Calu3 (cell line): ENCODE results near the gene BICD2. TPM values are rescaled to one million over a fixed set of nuclear protein-coding genes. Genes with fewer than 3 reads are reported as not detected.

Experiments used
- BruUV-seq: library from RNA; stranded (reverse); fragments of 400-500 nt; replicated peaks from 2 replicates; lab custom pipeline; 2021; lab: Mats Ljungman, UMichigan
- CTCF ChIA-PET: fragments of 300-600 bp; sonication (Branson Sonifier 250); formaldehyde crosslinking; loops from one replicate; lab custom pipeline; 2022; ENCODE audit warnings: antibody characterized with exemption; lab: Charles Lee
- DNase-seq: peaks from one replicate; pipeline ENCODE4 v3.0.0; 2022
- H3K27ac Mint-ChIP-seq: one replicate; pipeline ENCODE4 v1.8.0; 2022; ENCODE audit warnings: mixed read lengths; ENCODE audit not compliant: unreplicated experiment
- H3K27me3 Mint-ChIP-seq: one replicate; pipeline ENCODE4 v1.8.0; 2022; ENCODE audit warnings: mixed read lengths; ENCODE audit not compliant: unreplicated experiment
- H3K36me3 Mint-ChIP-seq: one replicate; pipeline ENCODE4 v1.8.0; 2022; ENCODE audit warnings: mild to moderate bottlenecking, moderate library complexity, mixed read lengths; ENCODE audit not compliant: insufficient read depth, unreplicated experiment
- H3K4me1 Mint-ChIP-seq: one replicate; pipeline ENCODE4 v1.8.0; 2022; ENCODE audit warnings: mild to moderate bottlenecking, low read depth, mixed read lengths; ENCODE audit not compliant: unreplicated experiment
- H3K4me3 Mint-ChIP-seq: one replicate; pipeline ENCODE4 v1.8.0; 2022; ENCODE audit warnings: mild to moderate bottlenecking, low read depth, moderate library complexity, mixed read lengths; ENCODE audit not compliant: unreplicated experiment
- H3K9me3 Mint-ChIP-seq: one replicate; pipeline ENCODE4 v1.8.0; 2022; ENCODE audit warnings: low read depth, mixed read lengths; ENCODE audit not compliant: unreplicated experiment
- intact Hi-C: fragments of 100-400 bp; cut with micrococcal nuclease; formaldehyde crosslinking; loops from one replicate; pipeline ENCODE4 v1.10.0; 2022; ENCODE audit not compliant: unreplicated experiment
- total RNA-seq: library from RNA; stranded (reverse); gene quantifications from 2 replicates; pipeline ENCODE4 v1.2.3, GENCODE V29; 2022
- TF ChIP-seq, protein P1 (sequence below): fragments of 200-600 bp; IDR thresholded peaks from one replicate; pipeline ENCODE4 v1.8.0; 2022; ENCODE audit warnings: antibody characterized with exemption; ENCODE audit not compliant: unreplicated experiment

BICD2 gene
- total RNA-seq, 1 experiment from 2014 or later, result 21.9 TPM

DNA sequence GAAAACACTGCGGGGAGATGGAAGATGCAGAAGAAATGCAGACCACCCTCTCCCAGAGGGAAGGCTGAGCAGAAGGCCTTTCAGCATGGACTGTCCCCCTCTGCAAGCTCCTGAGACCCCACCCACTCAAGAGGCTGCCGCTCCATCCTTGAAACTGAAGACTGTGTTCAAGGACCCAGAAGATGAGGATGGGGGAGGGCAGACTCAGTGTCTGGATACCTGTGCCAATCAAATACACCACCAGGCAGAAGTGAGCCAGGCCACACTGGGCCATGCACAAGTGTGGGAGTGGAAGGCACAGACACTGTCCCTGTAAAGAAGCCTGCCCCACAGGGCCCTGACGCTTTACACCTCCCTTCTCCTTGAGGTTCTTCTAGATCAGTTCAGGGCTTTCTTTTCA is 54.7 kb downstream of the BICD2 start:
- H3K27me3 Mint-ChIP-seq, result no peaks in the 10 kb centered on the region
- intact Hi-C loops, result no loop called here
- CTCF ChIA-PET, result no interaction called here
- H3K27ac Mint-ChIP-seq, result no peak overlapping the region
- DNase-seq, result no peak
- TF ChIP-seq, protein P1, sequence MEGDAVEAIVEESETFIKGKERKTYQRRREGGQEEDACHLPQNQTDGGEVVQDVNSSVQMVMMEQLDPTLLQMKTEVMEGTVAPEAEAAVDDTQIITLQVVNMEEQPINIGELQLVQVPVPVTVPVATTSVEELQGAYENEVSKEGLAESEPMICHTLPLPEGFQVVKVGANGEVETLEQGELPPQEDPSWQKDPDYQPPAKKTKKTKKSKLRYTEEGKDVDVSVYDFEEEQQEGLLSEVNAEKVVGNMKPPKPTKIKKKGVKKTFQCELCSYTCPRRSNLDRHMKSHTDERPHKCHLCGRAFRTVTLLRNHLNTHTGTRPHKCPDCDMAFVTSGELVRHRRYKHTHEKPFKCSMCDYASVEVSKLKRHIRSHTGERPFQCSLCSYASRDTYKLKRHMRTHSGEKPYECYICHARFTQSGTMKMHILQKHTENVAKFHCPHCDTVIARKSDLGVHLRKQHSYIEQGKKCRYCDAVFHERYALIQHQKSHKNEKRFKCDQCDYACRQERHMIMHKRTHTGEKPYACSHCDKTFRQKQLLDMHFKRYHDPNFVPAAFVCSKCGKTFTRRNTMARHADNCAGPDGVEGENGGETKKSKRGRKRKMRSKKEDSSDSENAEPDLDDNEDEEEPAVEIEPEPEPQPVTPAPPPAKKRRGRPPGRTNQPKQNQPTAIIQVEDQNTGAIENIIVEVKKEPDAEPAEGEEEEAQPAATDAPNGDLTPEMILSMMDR, result no peak
- H3K4me1 Mint-ChIP-seq, result peaks cover 19% of the 10 kb centered on the region
- peaks cover 14% of the 10 kb centered on the region for H3K36me3 Mint-ChIP-seq
- BruUV-seq, result no TSS peak
- H3K4me3 Mint-ChIP-seq, result no peak overlapping the region
- no peaks in the 10 kb centered on the region for H3K9me3 Mint-ChIP-seq

GRCh38 chr9:92709240-92709639 is 55.4 kb downstream of the BICD2 start:
- DNase-seq, result no peak
- H3K27me3 Mint-ChIP-seq, result no peaks in the 10 kb centered on the region
- peaks cover 14% of the 10 kb centered on the region for H3K36me3 Mint-ChIP-seq
- H3K4me1 Mint-ChIP-seq, result peaks cover 19% of the 10 kb centered on the region
- CTCF ChIA-PET, result no interaction called here
- intact Hi-C loops, result no loop called here
- H3K9me3 Mint-ChIP-seq, result no peaks in the 10 kb centered on the region
- TF ChIP-seq, protein P1, result no peak
- no TSS peak for BruUV-seq
- H3K27ac Mint-ChIP-seq, result no peak overlapping the region
- H3K4me3 Mint-ChIP-seq, result no peak overlapping the region

DNA sequence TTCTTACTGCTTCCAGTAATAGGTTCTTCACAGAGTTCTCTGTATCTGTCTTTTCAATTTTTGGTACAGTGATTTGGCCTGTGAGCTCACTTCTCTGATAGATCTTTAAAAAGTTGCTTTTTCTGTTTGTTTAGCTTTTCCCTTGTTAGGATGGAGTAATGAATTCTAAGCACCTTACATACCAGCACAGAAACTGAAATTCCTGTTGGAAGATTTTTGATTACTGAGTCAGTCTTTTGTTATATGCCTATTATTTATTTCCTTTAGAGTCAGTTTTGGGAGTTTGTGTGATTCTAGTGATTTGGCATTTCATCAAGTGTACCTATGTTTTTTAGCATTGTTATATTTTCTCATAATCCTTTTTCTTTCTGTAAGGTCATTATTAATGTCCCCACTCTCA is 57.1 kb downstream of the BICD2 start:
- CTCF ChIA-PET, result no interaction called here
- DNase-seq, result no peak

GRCh38 chr9:92706218-92706940 is 58.3 kb downstream of the BICD2 start:
- Mint-ChIP-seq H3K27ac (peak overlapping the region; percentile 95), H3K27me3 (no peaks in the 10 kb centered on the region), H3K36me3 (peaks cover 6% of the 10 kb centered on the region), H3K9me3 (no peaks in the 10 kb centered on the region), H3K4me1 (peaks cover 19% of the 10 kb centered on the region), H3K4me3 (no peak overlapping the region)
- TF ChIP-seq, protein P1, result peak; percentile 31
- no TSS peak for BruUV-seq
- CTCF ChIA-PET, result no interaction called here
- peak; percentile 27 for DNase-seq
- intact Hi-C loops, result no loop called here

More for the DNA sequence above, 57.1 kb downstream of the BICD2 start:
- H3K36me3 Mint-ChIP-seq, result peaks cover 6% of the 10 kb centered on the region
- TF ChIP-seq, protein P1, result no peak
- H3K4me3 Mint-ChIP-seq, result no peak overlapping the region
- intact Hi-C loops, result no loop called here
- H3K27ac Mint-ChIP-seq, result no peak overlapping the region
- no TSS peak for BruUV-seq
- no peaks in the 10 kb centered on the region for H3K27me3 Mint-ChIP-seq
- H3K9me3 Mint-ChIP-seq, result no peaks in the 10 kb centered on the region
- H3K4me1 Mint-ChIP-seq, result peaks cover 19% of the 10 kb centered on the region
